GM12891 (cell line): ENCODE measurements around the gene TLK1.
"Not testable (repeated sequence)": the region's sequence is repeated elsewhere in the genome, so short reads cannot be mapped to it uniquely, and the experiment has no call there.

Experiments used
- DNase-seq: peaks from one replicate; pipeline ENCODE4 v3.0.0; 2011; ENCODE audit warnings: low spot score; ENCODE audit not compliant: insufficient read length
- FAIRE-seq: peaks from 2 replicates; lab custom pipeline; 2011; peaks lifted over from hg19 to GRCh38; lab: Jason Lieb, UNC
- PAX5 ChIP-seq: IDR thresholded peaks from 2 replicates; pipeline ENCODE4 v1.6.1; 2011; ENCODE audit warnings: low read length, moderate library complexity, mild to moderate bottlenecking; ENCODE audit not compliant: insufficient read depth, severe bottlenecking
- POLR2A ChIP-seq: IDR thresholded peaks from 2 replicates; pipeline ENCODE4 v1.6.1; 2011; ENCODE audit warnings: low read depth, low read length, control low read depth
- POLR2AphosphoS5 ChIP-seq: IDR thresholded peaks from 2 replicates; pipeline ENCODE4 v1.6.1; 2011; ENCODE audit warnings: low read depth, low read length, control low read depth
- POU2F2 ChIP-seq: IDR thresholded peaks from 2 replicates; pipeline ENCODE4 v1.6.1; 2011; ENCODE audit warnings: low read depth, mild to moderate bottlenecking, control low read depth, low read length, moderate library complexity
- SPI1 ChIP-seq: IDR thresholded peaks from 2 replicates; pipeline ENCODE4 v1.6.1; 2011; ENCODE audit warnings: low read depth, low read length, control low read depth
- TAF1 ChIP-seq: IDR thresholded peaks from 2 replicates; pipeline ENCODE4 v1.6.1; 2011; ENCODE audit warnings: low read depth, low read length, control low read depth

The TLK1 gene

GRCh38 chr2:171088057-171088834, 72.4 kb downstream of the TLK1 start:
- TF ChIP-seq POLR2AphosphoS5 (no peak), POU2F2 (no peak), TAF1 (no peak), POLR2A (no peak), PAX5 (no peak), SPI1 (no peak)
- peak; percentile 13 for FAIRE-seq
- no peak for DNase-seq

- TF ChIP-seq POLR2AphosphoS5 (no peak), POU2F2 (no peak), POLR2A (no peak), TAF1 (no peak), PAX5 (no peak), SPI1 (no peak)
- no peak for DNase-seq
- FAIRE-seq = peak; percentile 56
Observed at GRCh38 chr2:171087547-171087946, 73.1 kb downstream of the TLK1 start.

GRCh38 chr2:171086352-171087290, 74.1 kb downstream of the TLK1 start:
- 0 out of 2 replicates have a peak, but pooled peaks have one; percentile 29 for TF ChIP-seq POU2F2
- no peak for TF ChIP-seq POLR2AphosphoS5
- TF ChIP-seq PAX5 = no peak
- no peak for TF ChIP-seq SPI1
- no peak for TF ChIP-seq POLR2A

GRCh38 chr2:171084128-171084527, 76.6 kb downstream of the TLK1 start:
- FAIRE-seq (peak; percentile 76), DNase-seq (no peak)
- no peak for TF ChIP-seq POLR2A
- no peak for TF ChIP-seq POLR2AphosphoS5
- TF ChIP-seq TAF1 = no peak
- no peak for TF ChIP-seq PAX5

More at GRCh38 chr2:171086352-171087290, 74.1 kb downstream of the TLK1 start:
- FAIRE-seq (peak; percentile 90), DNase-seq (no peak)

- no peak for TF ChIP-seq POU2F2
- no peak for TF ChIP-seq POLR2A
- TF ChIP-seq TAF1 = no peak
- no peak for TF ChIP-seq POLR2AphosphoS5
- no peak for TF ChIP-seq SPI1
- TF ChIP-seq PAX5 = no peak
- DNase-seq = no peak
- peak; percentile 66 for FAIRE-seq
Observed at GRCh38 chr2:171083451-171083850, 77.2 kb downstream of the TLK1 start.

GRCh38 chr2:171081649-171082111, 79.0 kb downstream of the TLK1 start:
- no peak for DNase-seq
- TF ChIP-seq SPI1 (no peak), POLR2AphosphoS5 (no peak), PAX5 (no peak)
- FAIRE-seq = peak; percentile 51

- no peak for DNase-seq
- TF ChIP-seq POLR2A = no peak
- TF ChIP-seq POU2F2 = no peak
- TF ChIP-seq SPI1 = no peak
- no peak for TF ChIP-seq POLR2AphosphoS5
- no peak for TF ChIP-seq TAF1
- TF ChIP-seq PAX5 = no peak
- FAIRE-seq = no peak
Observed at GRCh38 chr2:171080607-171081006, 80.1 kb downstream of the TLK1 start.

GRCh38 chr2:171076422-171076821, 84.3 kb downstream of the TLK1 start:
- FAIRE-seq = not testable (repeated sequence)

GRCh38 chr2:171072164-171072563, 88.5 kb downstream of the TLK1 start:
- TF ChIP-seq POLR2A = no peak
- TF ChIP-seq SPI1 = no peak
- no peak for TF ChIP-seq PAX5
- TF ChIP-seq TAF1 = no peak
- FAIRE-seq (no peak), DNase-seq (no peak)

More at GRCh38 chr2:171076422-171076821, 84.3 kb downstream of the TLK1 start:
- not testable (repeated sequence) for DNase-seq
